Stimulated activated CD4-positive, alpha-beta T cell treated with anti-CD3 and anti-CD28 coated beads, Interleukin-2, amount 100 ng/mL, for 48 hours (primary cell): ENCODE results near the gene DNAH2.

Source experiments
- DNase-seq, 2 donors: peaks; one replicate each; pipeline ENCODE4 v3.0.0-alpha.2; 2020

The DNAH2 gene, protein sequence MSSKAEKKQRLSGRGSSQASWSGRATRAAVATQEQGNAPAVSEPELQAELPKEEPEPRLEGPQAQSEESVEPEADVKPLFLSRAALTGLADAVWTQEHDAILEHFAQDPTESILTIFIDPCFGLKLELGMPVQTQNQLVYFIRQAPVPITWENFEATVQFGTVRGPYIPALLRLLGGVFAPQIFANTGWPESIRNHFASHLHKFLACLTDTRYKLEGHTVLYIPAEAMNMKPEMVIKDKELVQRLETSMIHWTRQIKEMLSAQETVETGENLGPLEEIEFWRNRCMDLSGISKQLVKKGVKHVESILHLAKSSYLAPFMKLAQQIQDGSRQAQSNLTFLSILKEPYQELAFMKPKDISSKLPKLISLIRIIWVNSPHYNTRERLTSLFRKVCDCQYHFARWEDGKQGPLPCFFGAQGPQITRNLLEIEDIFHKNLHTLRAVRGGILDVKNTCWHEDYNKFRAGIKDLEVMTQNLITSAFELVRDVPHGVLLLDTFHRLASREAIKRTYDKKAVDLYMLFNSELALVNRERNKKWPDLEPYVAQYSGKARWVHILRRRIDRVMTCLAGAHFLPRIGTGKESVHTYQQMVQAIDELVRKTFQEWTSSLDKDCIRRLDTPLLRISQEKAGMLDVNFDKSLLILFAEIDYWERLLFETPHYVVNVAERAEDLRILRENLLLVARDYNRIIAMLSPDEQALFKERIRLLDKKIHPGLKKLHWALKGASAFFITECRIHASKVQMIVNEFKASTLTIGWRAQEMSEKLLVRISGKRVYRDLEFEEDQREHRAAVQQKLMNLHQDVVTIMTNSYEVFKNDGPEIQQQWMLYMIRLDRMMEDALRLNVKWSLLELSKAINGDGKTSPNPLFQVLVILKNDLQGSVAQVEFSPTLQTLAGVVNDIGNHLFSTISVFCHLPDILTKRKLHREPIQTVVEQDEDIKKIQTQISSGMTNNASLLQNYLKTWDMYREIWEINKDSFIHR (N-terminal part only)

GRCh38 chr17:7716901-7717755, at the start of gene DNAH2:
DNAH2 (plus strand) TSS chr17:7717744; CDS start chr17:7719735, 1,991 bp downstream.
- DNase-seq, result peak; percentile 22 to 45

DNA sequence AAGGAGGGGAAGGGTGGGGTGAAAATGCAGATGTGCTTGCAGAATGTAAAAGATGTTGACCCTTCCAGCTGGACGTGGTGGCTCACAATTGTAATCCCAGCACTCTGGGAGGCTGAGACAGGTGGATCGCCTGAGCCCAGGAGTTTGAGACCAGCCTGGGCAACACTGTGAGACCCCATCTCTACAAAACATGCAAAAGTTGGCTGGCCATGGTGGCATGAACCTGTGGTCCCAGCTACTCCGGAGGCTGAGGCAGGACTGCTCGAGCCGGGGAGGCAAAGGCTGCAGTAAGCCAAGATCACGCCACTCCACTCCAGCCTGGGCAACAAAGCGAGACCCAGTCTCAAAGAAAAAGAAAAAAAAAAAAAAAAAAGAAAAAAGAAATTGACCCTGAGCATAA, 49.1 kb upstream of the DNAH2 start:
- DNase-seq, result no peak

GRCh38 chr17:7673239-7673638, 44.3 kb upstream of the DNAH2 start:
- peak; percentile 50 to 63 for DNase-seq

GRCh38 chr17:7674934-7675333, 42.6 kb upstream of the DNAH2 start:
- no peak for DNase-seq

DNA sequence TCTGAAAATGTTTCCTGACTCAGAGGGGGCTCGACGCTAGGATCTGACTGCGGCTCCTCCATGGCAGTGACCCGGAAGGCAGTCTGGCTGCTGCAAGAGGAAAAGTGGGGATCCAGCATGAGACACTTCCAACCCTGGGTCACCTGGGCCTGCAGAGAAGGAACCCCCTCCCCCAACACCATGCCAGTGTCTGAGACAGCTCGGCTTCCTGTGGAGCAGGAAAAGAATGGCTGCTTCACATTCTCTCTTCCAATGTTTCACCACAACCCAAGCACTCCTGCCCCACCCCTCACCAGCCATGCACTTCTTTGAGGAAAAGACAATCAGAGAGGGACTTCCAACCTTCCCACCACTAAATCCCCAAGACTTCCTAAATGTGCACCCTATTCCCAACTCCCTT, 41.0 kb upstream of the DNAH2 start:
- DNase-seq, result no peak

GRCh38 chr17:7677388-7678067, 40.0 kb upstream of the DNAH2 start:
- DNase-seq, result no peak

- no peak for DNase-seq
Measured at GRCh38 chr17:7684851-7685532, 32.6 kb upstream of the DNAH2 start.

DNA sequence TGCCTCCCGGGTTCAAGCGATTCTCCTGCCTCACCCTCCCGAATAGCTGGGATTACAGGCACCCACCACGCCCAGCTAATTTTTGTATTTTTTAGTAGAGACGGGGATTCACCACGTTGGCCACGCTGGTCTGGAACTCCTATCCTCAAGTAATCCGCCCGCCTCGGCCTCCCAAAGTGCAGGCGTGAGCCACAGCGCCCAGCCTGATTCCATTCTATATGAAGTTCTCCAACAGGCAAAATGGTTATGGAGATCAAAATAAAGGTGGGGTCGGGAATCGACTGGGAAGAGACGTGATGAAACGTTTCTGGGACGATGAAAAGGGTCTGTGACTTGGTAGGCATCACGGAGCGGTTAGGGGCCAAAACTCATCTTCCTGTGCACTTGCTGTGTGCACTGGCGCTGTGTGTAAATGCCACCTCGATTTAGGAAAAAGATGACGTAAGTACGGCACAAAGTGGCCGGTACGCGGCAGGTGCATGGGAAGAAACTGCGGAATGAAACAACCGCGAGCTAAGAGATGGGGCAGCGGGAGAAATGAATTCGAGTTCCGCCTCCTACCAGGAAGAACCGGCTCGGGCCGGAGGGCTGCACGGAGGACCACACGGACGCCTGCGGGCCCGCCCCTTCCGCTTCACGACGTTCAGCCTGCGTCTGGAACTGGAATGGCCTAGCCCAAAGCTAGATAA, 31.9 kb upstream of the DNAH2 start:
- peak; percentile 81 to 82 for DNase-seq

DNA sequence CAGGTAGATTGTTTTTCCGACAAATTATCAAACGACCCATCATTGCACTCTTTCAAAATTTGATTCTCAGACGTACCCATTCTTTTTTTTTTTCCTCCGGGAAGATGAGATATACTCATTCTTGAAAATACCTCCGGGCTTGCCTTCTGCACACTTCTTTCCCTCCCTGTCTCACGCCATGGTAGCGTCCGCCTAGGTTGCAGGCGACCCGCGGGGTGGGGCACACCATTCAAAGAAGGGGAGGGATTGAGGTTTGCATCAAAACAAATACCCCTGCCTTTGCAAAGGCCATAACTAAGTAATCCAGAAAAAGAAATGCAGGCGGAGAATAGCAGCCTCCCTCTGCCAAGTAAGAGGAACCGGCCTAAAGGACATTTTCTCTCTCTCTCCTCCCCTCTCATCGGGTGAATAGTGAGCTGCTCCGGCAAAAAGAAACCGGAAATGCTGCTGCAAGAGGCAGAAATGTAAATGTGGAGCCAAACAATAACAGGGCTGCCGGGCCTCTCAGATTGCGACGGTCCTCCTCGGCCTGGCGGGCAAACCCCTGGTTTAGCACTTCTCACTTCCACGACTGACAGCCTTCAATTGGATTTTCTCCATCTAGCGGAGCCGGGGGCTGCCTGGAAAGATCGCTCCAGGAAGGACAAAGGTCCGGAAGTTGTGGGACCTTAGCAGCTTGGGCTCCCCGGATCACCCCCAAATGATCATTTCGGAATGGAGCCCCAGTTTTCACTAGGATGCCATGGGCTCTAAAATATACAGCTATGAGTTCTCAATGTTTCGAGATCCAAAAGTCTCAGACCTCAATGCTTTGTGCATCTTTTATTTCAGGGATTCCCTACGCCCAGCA, 31.1 kb upstream of the DNAH2 start:
- peak; percentile 63 to 68 for DNase-seq

DNA sequence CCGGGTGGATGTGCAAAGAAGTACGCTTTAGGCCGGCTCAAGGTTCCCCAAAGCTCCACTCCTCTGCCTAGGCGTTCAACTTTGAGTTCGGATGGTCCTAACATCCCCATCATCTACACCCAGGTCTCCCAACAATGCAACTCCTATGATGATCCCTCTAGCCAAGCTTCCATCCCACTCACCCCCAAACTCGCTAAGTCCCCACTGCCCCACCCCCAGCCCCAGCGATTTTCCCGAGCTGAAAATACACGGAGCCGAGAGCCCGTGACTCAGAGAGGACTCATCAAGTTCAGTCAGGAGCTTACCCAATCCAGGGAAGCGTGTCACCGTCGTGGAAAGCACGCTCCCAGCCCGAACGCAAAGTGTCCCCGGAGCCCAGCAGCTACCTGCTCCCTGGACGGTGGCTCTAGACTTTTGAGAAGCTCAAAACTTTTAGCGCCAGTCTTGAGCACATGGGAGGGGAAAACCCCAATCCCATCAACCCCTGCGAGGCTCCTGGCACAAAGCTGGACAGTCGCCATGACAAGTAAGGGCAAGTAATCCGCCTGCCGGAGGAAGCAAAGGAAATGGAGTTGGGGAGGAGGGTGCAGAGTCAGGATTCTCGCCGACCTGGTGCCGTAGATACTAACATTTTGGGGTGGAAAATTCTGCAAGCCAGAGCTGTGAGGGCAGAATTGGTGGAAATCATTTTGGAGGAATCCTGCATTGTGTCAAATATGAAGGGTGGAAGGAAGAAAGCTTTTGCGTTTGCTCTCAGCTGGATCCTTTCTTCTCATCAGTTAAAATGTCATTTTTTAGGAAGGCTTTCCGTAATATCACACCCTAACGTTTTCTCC, 30.3 kb upstream of the DNAH2 start, which contains the start of gene TP53:
Gene TP53, minus strand, starts transcription at position 419 of the 836 bp plus-strand sequence. CDS start 10,896 bp downstream, outside the sequence.
- DNase-seq, result peak; percentile 77 to 79

- DNase-seq, result peak; percentile 97
Measured at GRCh38 chr17:7687908-7688807, 29.4 kb upstream of the DNAH2 start, which contains the start of gene WRAP53. WRAP53 (plus strand) TSS chr17:7688477; CDS start chr17:7688649, 172 bp downstream.

- no peak for DNase-seq
Measured at GRCh38 chr17:7688808-7689316, 28.7 kb upstream of the DNAH2 start.

GRCh38 chr17:7695586-7695985, 22.0 kb upstream of the DNAH2 start:
- DNase-seq, result no peak

DNA sequence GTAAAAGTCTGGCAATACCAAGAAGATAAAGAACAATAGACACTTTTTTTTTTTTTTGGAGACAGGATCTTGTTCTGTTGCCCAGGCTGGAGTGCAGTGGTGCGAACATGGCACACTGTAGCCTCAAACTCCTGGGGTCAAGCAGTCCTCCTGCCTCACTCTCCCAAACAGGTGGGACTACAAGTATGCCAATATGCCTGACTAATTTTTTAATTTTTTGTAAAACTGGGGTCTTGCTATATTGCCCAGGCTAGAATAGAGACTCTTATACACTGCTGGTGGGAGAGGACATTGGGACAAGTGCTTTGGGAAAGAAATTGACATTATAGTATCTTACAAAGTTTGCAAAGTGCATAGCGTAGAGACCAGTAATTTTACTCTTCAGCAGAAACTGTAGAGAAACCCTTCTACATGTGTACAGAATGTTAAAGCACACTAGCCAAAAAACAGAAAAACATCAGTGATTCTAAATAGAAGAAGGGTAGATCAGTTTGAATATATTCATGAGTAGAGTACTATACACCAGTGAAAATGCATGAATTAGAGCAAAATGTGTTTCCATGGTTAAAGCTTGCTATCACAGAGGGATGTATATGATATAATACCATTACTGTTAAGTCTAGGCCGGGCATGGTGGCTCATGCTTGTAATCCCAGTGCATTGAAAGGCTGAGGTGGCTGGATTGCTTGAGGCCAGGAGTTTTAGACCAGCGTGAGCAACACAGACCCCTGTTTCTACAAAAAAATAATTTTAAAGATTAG, 19.5 kb upstream of the DNAH2 start:
- no peak for DNase-seq

GRCh38 chr17:7700510-7700909, 17.0 kb upstream of the DNAH2 start:
- no peak for DNase-seq

DNA sequence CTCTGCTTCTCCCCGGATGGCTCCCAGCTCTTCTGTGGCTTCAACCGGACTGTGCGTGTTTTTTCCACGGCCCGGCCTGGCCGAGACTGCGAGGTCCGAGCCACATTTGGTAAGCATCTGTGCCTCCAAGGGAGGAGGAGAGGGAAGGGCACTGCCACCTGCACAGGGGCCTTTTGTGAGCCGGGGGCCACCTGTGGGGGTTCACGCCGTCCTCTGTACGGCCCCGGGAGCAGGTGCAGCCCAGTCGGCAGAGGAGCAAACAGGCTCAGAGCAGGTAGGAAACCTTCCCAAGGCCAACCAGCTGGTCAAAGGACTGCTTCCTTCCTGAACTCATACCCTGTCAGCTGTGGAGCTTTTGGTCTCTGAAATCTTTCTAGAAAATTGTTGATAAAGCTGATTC, 15.9 kb upstream of the DNAH2 start:
- DNase-seq, result no peak
